Measurements from ENCODE around the gene ZMIZ1.

- peak in 4 of 7 experiments; percentile 57 to 62 (median 61) for TF ChIP-seq CTCF (IDR thresholded peaks at IDR 0.05)
- TF ChIP-seq POLR2A (IDR thresholded peaks at IDR 0.05) = no peak
Observed at GRCh38 chr10:79052291-79053080, 16.3 kb upstream of the ZMIZ1 start.

Data from body of pancreas (tissue), 4 donors.